ENCODE measurements around the gene TMEM209.
"Not testable (repeated sequence)": the region's sequence is repeated elsewhere in the genome, so short reads cannot be mapped to it uniquely, and the experiment has no call there.

- TF ChIP-seq POLR2A, CTCF, POLR2AphosphoS5, EP300 (IDR thresholded peaks at IDR 0.05): not testable (repeated sequence)
These were observed 59.1 kb downstream of the TMEM209 start for GRCh38 chr7:130146142-130146541.
